GM23248 (cell line): ENCODE measurements around the gene LEFTY2. TPM values are rescaled to one million over a fixed set of nuclear protein-coding genes. Genes with fewer than 3 reads are reported as not detected.

Source experiments
- DNase-seq: peaks from one replicate; pipeline ENCODE4 v3.0.0-alpha.2; 2015
- H2AFZ ChIP-seq: fragments of 200-600 bp; sonication (generic); 2 replicates; pipeline ENCODE4 v1.6.1; 2016; ENCODE audit warnings: antibody characterized with exemption
- H3F3A ChIP-seq: fragments of 200-600 bp; sonication (generic); 2 replicates; pipeline ENCODE4 v1.6.1; 2016; ENCODE audit warnings: mild to moderate bottlenecking, antibody characterized with exemption, mixed run types; ENCODE audit not compliant: insufficient read depth
- H3K27ac ChIP-seq: fragments of 200-600 bp; sonication (generic); 2 replicates; pipeline ENCODE4 v1.5.1; 2016; ENCODE audit warnings: mild to moderate bottlenecking
- H3K27me3 ChIP-seq: fragments of 200-600 bp; sonication (generic); replicated peaks from 2 replicates; pipeline ENCODE4 v1.6.1; 2016; ENCODE audit warnings: mild to moderate bottlenecking; ENCODE audit not compliant: insufficient read depth
- H3K36me3 ChIP-seq: fragments of 200-600 bp; sonication (generic); 2 replicates; pipeline ENCODE4 v1.6.1; 2016; ENCODE audit warnings: low read depth, mild to moderate bottlenecking
- H3K4me1 ChIP-seq: fragments of 200-600 bp; sonication (generic); 2 replicates; pipeline ENCODE4 v1.6.1; 2016; ENCODE audit warnings: mild to moderate bottlenecking; ENCODE audit not compliant: insufficient read depth
- H3K4me2 ChIP-seq: fragments of 200-600 bp; sonication (generic); one replicate; pipeline ENCODE4 v1.6.1; 2016; ENCODE audit warnings: mild to moderate bottlenecking; ENCODE audit not compliant: unreplicated experiment
- H3K4me3 ChIP-seq: fragments of 200-600 bp; sonication (generic); 2 replicates; pipeline ENCODE4 v1.5.1; 2016; ENCODE audit warnings: mild to moderate bottlenecking
- H3K79me2 ChIP-seq: fragments of 200-600 bp; sonication (generic); 2 replicates; pipeline ENCODE4 v1.6.1; 2016; ENCODE audit warnings: mild to moderate bottlenecking; ENCODE audit not compliant: insufficient read depth
- H3K9ac ChIP-seq: fragments of 200-600 bp; sonication (generic); 2 replicates; pipeline ENCODE4 v1.6.1; 2016; ENCODE audit warnings: mild to moderate bottlenecking
- H3K9me2 ChIP-seq: fragments of 200-600 bp; sonication (generic); 2 replicates; pipeline ENCODE4 v1.6.1; 2016; ENCODE audit warnings: mixed run types, mild to moderate bottlenecking, moderate library complexity; ENCODE audit not compliant: insufficient read depth
- H3K9me3 ChIP-seq: fragments of 200-600 bp; sonication (generic); one replicate; pipeline ENCODE4 v1.6.1; 2017; ENCODE audit warnings: low read depth
- H4K20me1 ChIP-seq: fragments of 200-600 bp; sonication (generic); 2 replicates; pipeline ENCODE4 v1.6.0; 2016; ENCODE audit not compliant: insufficient read depth
- EZH2 ChIP-seq: fragments of 200-600 bp; sonication (generic); IDR thresholded peaks from 2 replicates; pipeline ENCODE4 v1.6.1; 2018; ENCODE audit warnings: antibody characterized with exemption, mild to moderate bottlenecking; ENCODE audit not compliant: insufficient read depth, poor library complexity, severe bottlenecking
- EZH2phosphoT487 ChIP-seq: fragments of 200-600 bp; sonication (generic); IDR thresholded peaks from 2 replicates; pipeline ENCODE4 v1.6.1; 2018; ENCODE audit warnings: antibody characterized with exemption, moderate library complexity, mild to moderate bottlenecking, low read depth; ENCODE audit not compliant: insufficient read depth
- WGBS, 2 experiments: methylation state at CpG; one replicate each; pipeline ENCODE4 v1.1.6; 2015 to 2017; ENCODE audit warnings: low lambda C conversion rate in 2 of 2, low coverage in 1 of 2; ENCODE audit errors: missing lambda C conversion rate in 2 of 2; 5-methylcytosine and 5-hydroxymethylcytosine counted together
- in situ Hi-C: fragments of 300-500 bp; cut with MboI; formaldehyde crosslinking; loops from 2 replicates; pipeline ENCODE4 v1.15.0; 2020
- polyA plus RNA-seq: library from polyadenylated mRNA; unstranded; fragments of >200 nt; fragmentation: Nextera tagmentation; extraction: Ambion mirVana; gene quantifications from 2 replicates; pipeline ENCODE4 v1.2.1, GENCODE V29; 2016
- total RNA-seq: library from RNA; depleted of rRNA; stranded (reverse); fragments of >200 nt; shearing (Covaris generic); gene quantifications from 2 replicates; pipeline ENCODE4 v1.2.3, GENCODE V29; 2014

LEFTY2 gene
- total and polyA plus RNA-seq, 2 experiments from 2014 or later, result not detected

DNA sequence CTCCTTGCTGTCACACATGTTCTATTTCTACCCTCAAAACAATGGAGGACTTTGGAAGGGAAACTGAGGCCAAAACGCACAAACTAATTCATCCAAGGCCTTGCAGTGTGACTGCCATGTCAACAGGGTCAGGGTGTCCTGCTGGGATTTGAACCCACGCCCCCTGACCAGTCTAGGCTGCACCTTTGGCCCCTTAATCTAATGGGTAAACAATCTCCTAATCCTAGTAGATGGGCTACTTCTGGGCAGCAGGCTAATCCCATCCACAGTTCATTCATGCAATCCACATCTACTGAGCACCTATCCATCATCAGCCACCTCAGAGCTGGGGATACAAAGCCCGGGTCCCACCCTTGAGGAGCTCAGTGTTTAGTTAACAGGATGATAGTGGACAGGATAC lies 17.0 kb upstream of the LEFTY2 start:
- Histone ChIP-seq H4K20me1 (no peaks in the 10 kb centered on the region), H3F3A (no peaks in the 10 kb centered on the region), H3K27me3 (no peaks in the 10 kb centered on the region), H3K4me1 (no peaks in the 10 kb centered on the region), H3K27ac (no peak overlapping the region), H3K9me3 (no peaks in the 10 kb centered on the region), H3K79me2 (no peaks in the 10 kb centered on the region), H3K36me3 (no peaks in the 10 kb centered on the region), H3K4me3 (no peak overlapping the region), H3K9ac (no peak overlapping the region), H3K9me2 (no peaks in the 10 kb centered on the region), H2AFZ (no peak overlapping the region), H3K4me2 (no peak overlapping the region)
- TF ChIP-seq EZH2phosphoT487, result no peak
- TF ChIP-seq EZH2, result no peak
- no peak for DNase-seq
- in situ Hi-C loops, result no loop called here
- 30 to 36% methylated on average over 3 of the region's 3 CpGs for WGBS, 2 experiments

DNA sequence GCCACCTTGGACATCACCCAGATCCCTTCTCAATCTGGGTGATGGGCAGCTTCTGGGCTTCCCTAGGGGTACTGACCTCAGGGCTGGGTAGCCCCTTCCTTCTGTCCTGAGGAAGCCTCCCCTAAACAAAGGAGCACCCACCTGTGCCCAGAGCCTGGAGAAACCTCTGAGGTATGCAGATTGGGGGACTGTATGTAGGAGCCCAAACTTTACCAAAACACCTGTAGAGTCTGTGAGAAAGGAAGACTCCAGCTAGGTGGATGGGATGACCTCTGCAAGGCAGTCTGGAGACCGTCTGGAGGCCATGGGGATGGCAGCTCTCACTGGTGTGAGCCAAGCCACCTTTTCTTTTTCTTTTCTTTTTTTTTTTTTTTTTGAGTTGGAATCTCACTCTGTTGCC lies 13.7 kb upstream of the LEFTY2 start:
- Histone ChIP-seq H3K9ac (no peak overlapping the region), H3K27ac (no peak overlapping the region), H3K27me3 (no peaks in the 10 kb centered on the region; the same call in 1 of the 2 replicates), H3K36me3 (no peaks in the 10 kb centered on the region), H2AFZ (no peak overlapping the region), H3K9me3 (no peaks in the 10 kb centered on the region), H3F3A (no peaks in the 10 kb centered on the region), H3K4me3 (no peak overlapping the region), H4K20me1 (no peaks in the 10 kb centered on the region), H3K79me2 (no peaks in the 10 kb centered on the region), H3K9me2 (no peaks in the 10 kb centered on the region), H3K4me1 (no peaks in the 10 kb centered on the region), H3K4me2 (no peak overlapping the region)
- DNase-seq, result no peak
- 33 to 67% methylated on average over 1 of the region's 1 CpG for WGBS, 2 experiments
- TF ChIP-seq EZH2phosphoT487, result no peak
- TF ChIP-seq EZH2, result no peak
- in situ Hi-C loops, result no loop called here

GRCh38 chr1:225953315-225953714 lies 12.3 kb upstream of the LEFTY2 start:
- H3K9me2 ChIP-seq, result no peaks in the 10 kb centered on the region
- in situ Hi-C loops, result no loop called here
- H2AFZ ChIP-seq, result no peak overlapping the region
- no peaks in the 10 kb centered on the region for H3K9me3 ChIP-seq
- no peak overlapping the region for H3K27ac ChIP-seq
- H3K79me2 ChIP-seq, result no peaks in the 10 kb centered on the region
- 63 to 79% methylated on average over 4 of the region's 4 CpGs for WGBS, 2 experiments
- no peak overlapping the region for H3K4me3 ChIP-seq
- H3F3A ChIP-seq, result no peaks in the 10 kb centered on the region
- no peak for TF ChIP-seq EZH2
- TF ChIP-seq EZH2phosphoT487, result no peak
- no peak overlapping the region for H3K4me2 ChIP-seq
- H4K20me1 ChIP-seq, result no peaks in the 10 kb centered on the region
- H3K4me1 ChIP-seq, result no peaks in the 10 kb centered on the region
- H3K36me3 ChIP-seq, result no peaks in the 10 kb centered on the region
- DNase-seq, result no peak
- H3K27me3 ChIP-seq, result no peaks in the 10 kb centered on the region; the same call in 1 of the 2 replicates
- H3K9ac ChIP-seq, result no peak overlapping the region

DNA sequence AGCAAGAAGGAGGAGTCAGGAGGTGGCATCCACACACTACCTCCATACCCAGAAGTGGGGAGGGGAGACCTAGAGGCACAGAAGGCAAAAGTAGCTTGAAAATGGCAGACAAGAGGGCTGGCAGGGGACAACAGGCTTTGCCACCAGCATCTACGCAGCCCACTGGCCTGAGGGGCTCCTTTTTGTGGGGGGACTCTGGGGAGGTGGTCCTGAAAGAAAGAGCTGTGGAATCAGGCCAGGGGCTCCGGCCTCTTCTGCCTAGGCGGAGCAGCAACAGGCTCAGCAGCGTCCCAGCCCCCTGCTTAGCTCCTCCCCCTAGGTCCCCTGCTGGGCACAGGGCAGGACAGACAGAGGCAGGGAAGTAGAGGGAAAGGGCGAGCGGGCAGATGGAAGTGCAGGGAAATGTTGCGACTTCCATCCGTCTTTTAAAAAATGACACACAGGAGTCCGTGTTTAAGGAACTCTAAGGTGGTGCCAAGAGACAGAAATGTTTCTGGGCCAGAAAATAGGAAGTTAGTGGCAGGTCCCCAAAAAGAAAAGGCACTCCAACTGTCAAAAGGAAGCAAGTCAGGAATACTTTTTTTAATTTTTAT lies 10.0 kb upstream of the LEFTY2 start:
- no peak overlapping the region for H3K4me3 ChIP-seq
- H3K4me1 ChIP-seq, result no peaks in the 10 kb centered on the region
- H3K9ac ChIP-seq, result no peak overlapping the region
- H2AFZ ChIP-seq, result no peak overlapping the region
- no peaks in the 10 kb centered on the region for H3K79me2 ChIP-seq
- no peaks in the 10 kb centered on the region for H3K9me2 ChIP-seq
- TF ChIP-seq EZH2phosphoT487, result no peak
- no peak for TF ChIP-seq EZH2
- H4K20me1 ChIP-seq, result no peaks in the 10 kb centered on the region
- in situ Hi-C loops, result no loop called here
- no peaks in the 10 kb centered on the region for H3F3A ChIP-seq
- H3K4me2 ChIP-seq, result no peak overlapping the region
- H3K9me3 ChIP-seq, result no peaks in the 10 kb centered on the region
- no peak overlapping the region for H3K27ac ChIP-seq
- peaks cover 8% of the 10 kb centered on the region; the same call in 1 of the 2 replicates for H3K27me3 ChIP-seq
- no peaks in the 10 kb centered on the region for H3K36me3 ChIP-seq
- no peak for DNase-seq
- WGBS, 2 experiments, result 49 to 55% methylated on average over 9 of the region's 9 CpGs
